ENCODE data around the gene CAMKK1.

DNA sequence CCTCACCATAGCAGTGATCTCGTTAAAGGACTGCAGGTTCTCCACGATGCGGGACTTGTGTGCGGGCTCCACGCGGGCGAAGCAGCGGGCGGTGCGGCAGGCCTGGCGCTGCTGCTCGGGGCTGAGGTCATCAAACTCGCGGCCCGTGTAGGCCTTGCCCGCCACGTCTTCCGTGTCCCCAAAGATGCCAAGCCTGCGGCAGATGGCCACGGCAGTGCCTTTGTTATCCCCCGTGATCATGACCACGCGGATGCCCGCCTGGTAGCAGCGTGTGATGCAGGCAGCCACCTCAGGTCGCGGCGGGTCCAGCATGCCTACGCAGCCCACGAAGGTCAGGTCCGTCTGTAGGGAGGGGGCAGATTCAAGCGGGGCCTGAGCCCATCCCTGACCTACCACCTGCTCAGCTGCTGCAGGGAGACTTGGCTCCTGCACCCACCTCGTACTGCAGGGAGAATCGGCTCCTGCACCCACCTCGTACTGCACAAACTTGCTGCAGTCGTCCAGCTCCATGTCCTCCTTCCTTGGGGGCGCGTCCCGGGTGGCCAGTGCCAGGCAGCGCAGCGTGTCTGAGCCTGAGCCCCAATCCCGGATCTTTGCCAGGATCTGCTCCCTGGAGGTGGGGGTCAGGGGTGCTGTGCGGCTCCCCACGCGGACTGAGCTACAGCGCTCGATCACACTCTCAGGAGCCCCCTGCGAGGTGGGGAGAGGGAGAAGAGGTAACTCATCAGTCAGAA, 48.3 kb upstream of the CAMKK1 start:
- TF ChIP-seq, protein P1, sequence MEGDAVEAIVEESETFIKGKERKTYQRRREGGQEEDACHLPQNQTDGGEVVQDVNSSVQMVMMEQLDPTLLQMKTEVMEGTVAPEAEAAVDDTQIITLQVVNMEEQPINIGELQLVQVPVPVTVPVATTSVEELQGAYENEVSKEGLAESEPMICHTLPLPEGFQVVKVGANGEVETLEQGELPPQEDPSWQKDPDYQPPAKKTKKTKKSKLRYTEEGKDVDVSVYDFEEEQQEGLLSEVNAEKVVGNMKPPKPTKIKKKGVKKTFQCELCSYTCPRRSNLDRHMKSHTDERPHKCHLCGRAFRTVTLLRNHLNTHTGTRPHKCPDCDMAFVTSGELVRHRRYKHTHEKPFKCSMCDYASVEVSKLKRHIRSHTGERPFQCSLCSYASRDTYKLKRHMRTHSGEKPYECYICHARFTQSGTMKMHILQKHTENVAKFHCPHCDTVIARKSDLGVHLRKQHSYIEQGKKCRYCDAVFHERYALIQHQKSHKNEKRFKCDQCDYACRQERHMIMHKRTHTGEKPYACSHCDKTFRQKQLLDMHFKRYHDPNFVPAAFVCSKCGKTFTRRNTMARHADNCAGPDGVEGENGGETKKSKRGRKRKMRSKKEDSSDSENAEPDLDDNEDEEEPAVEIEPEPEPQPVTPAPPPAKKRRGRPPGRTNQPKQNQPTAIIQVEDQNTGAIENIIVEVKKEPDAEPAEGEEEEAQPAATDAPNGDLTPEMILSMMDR (conservative IDR thresholded peaks at IDR 0.05; ENCODE audit: low read depth, low read length) = no peak
- TF ChIP-seq POLR2A (IDR thresholded peaks at IDR 0.05; ENCODE audit: low read depth, low read length) = no peak
- no peak for TF ChIP-seq CHD1 (IDR thresholded peaks at IDR 0.05; ENCODE audit: low read depth, low read length)
- TF ChIP-seq, protein P2, sequence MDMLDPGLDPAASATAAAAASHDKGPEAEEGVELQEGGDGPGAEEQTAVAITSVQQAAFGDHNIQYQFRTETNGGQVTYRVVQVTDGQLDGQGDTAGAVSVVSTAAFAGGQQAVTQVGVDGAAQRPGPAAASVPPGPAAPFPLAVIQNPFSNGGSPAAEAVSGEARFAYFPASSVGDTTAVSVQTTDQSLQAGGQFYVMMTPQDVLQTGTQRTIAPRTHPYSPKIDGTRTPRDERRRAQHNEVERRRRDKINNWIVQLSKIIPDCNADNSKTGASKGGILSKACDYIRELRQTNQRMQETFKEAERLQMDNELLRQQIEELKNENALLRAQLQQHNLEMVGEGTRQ (IDR thresholded peaks at IDR 0.05; ENCODE audit: low read depth, low read length) = no peak
- no peak for TF ChIP-seq CEBPB (IDR thresholded peaks at IDR 0.05; ENCODE audit: low read depth, low read length)
- TF ChIP-seq RAD21 (IDR thresholded peaks at IDR 0.05; ENCODE audit: low read length) = no peak
- no peak for TF ChIP-seq MAFK (IDR thresholded peaks at IDR 0.05; ENCODE audit: low read depth, low read length)
- TF ChIP-seq, protein P3, sequence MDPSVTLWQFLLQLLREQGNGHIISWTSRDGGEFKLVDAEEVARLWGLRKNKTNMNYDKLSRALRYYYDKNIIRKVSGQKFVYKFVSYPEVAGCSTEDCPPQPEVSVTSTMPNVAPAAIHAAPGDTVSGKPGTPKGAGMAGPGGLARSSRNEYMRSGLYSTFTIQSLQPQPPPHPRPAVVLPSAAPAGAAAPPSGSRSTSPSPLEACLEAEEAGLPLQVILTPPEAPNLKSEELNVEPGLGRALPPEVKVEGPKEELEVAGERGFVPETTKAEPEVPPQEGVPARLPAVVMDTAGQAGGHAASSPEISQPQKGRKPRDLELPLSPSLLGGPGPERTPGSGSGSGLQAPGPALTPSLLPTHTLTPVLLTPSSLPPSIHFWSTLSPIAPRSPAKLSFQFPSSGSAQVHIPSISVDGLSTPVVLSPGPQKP (IDR thresholded peaks at IDR 0.05; ENCODE audit: borderline replicate concordance, low read depth, low read length) = no peak
- no peak for TF ChIP-seq BHLHE40 (IDR thresholded peaks at IDR 0.05; ENCODE audit: low read depth, low read length)
- no peak for TF ChIP-seq FOS (IDR thresholded peaks at IDR 0.05; ENCODE audit: low read depth, low read length)
- no peak for TF ChIP-seq RFX5 (IDR thresholded peaks at IDR 0.05; ENCODE audit: low read depth, low read length)
